Caco-2 (cell line): Measurements from ENCODE around the gene SERGEF. TPM values are rescaled to one million over a fixed set of nuclear protein-coding genes. Genes with fewer than 3 reads are reported as not detected.

ENCODE experiments used
- BruUV-seq: library from RNA; stranded (reverse); fragments of 400-500 nt; replicated peaks from 2 replicates; lab custom pipeline; 2021; lab: Mats Ljungman, UMichigan
- CTCF ChIA-PET: fragments of 300-600 bp; sonication (Branson Sonifier 250); formaldehyde crosslinking; loops from one replicate; lab custom pipeline; 2022; ENCODE audit warnings: antibody characterized with exemption; lab: Charles Lee
- POLR2A ChIA-PET: fragments of 300-600 bp; sonication (Branson Sonifier 250); formaldehyde crosslinking; loops from one replicate; lab custom pipeline; 2022; ENCODE audit warnings: antibody characterized with exemption; lab: Charles Lee
- DNase-seq, 2 experiments: peaks; one replicate each; pipeline versions ENCODE4 v3.0.0 to v3.0.0-alpha.2; 2020 to 2022
- H3K27me3 ChIP-seq: replicated peaks from 2 replicates; pipeline ENCODE4 v1.6.0; 2011; ENCODE audit warnings: low read length; ENCODE audit not compliant: control insufficient read depth, insufficient read depth
- H3K36me3 ChIP-seq: 2 replicates; pipeline ENCODE4 v1.5.1; 2011; ENCODE audit warnings: low read length; ENCODE audit not compliant: control insufficient read depth, insufficient read depth
- H3K4me1 ChIP-seq: fragments of 250-450 bp; sonication (Bioruptor Pico); 2 replicates; pipeline ENCODE4 v1.5.1; 2020; ENCODE audit warnings: mild to moderate bottlenecking
- H3K4me3 ChIP-seq: 2 replicates; pipeline ENCODE4 v1.5.1; 2011; ENCODE audit warnings: low read depth, mild to moderate bottlenecking, control low read depth, low read length
- H3K9me3 ChIP-seq: fragments of 250-450 bp; sonication (Bioruptor Pico); 2 replicates; pipeline ENCODE4 v1.5.1; 2020; ENCODE audit warnings: mild to moderate bottlenecking, moderate library complexity
- H3K27ac Mint-ChIP-seq: one replicate; pipeline ENCODE4 v1.8.0; 2022; ENCODE audit warnings: mixed read lengths; ENCODE audit not compliant: unreplicated experiment
- H3K27me3 Mint-ChIP-seq: one replicate; pipeline ENCODE4 v1.8.0; 2022; ENCODE audit warnings: mixed read lengths; ENCODE audit not compliant: insufficient read depth, unreplicated experiment
- H3K36me3 Mint-ChIP-seq: one replicate; pipeline ENCODE4 v1.8.0; 2022; ENCODE audit warnings: mild to moderate bottlenecking, mixed read lengths; ENCODE audit not compliant: insufficient read depth, unreplicated experiment
- H3K4me1 Mint-ChIP-seq: one replicate; pipeline ENCODE4 v1.8.0; 2022; ENCODE audit warnings: low read depth, mixed read lengths; ENCODE audit not compliant: unreplicated experiment
- H3K4me3 Mint-ChIP-seq: one replicate; pipeline ENCODE4 v1.8.0; 2022; ENCODE audit warnings: mild to moderate bottlenecking, moderate library complexity, mixed read lengths; ENCODE audit not compliant: unreplicated experiment
- H3K9me3 Mint-ChIP-seq: one replicate; pipeline ENCODE4 v1.8.0; 2022; ENCODE audit warnings: mixed read lengths; ENCODE audit not compliant: unreplicated experiment
- CTCF ChIP-seq, 2 experiments: fragments of 200-600 bp in 1 of 2; IDR thresholded peaks; 1 replicate in 1 of 2; 2 replicates in 1 of 2; pipeline versions ENCODE4 v1.5.1 to v1.8.0; 2011 to 2022; ENCODE audit warnings: antibody characterized with exemption in 1 of 2, control low read depth in 1 of 2, inconsistent platforms in 1 of 2, low read depth in 1 of 2, low read length in 1 of 2, mild to moderate bottlenecking in 1 of 2, moderate library complexity in 1 of 2; ENCODE audit not compliant: insufficient read depth in 1 of 2, severe bottlenecking in 1 of 2, unreplicated experiment in 1 of 2
- intact Hi-C: fragments of 100-400 bp; cut with micrococcal nuclease; formaldehyde crosslinking; loops from one replicate; pipeline ENCODE4 v1.10.0; 2022; ENCODE audit not compliant: unreplicated experiment
- total RNA-seq: library from RNA; stranded (reverse); gene quantifications from 2 replicates; pipeline ENCODE4 v1.2.3, GENCODE V29; 2022

Gene SERGEF
- total RNA-seq, 1 experiment from 2014 or later: 17.5 TPM

GRCh38 chr11:17848715-17849114, 164.1 kb downstream of the SERGEF start:
- POLR2A ChIA-PET: interaction anchor here (0.6 kb wide), 1 partner anchor 17 kb away, joined by 3 read pairs; no protein-coding TSS in a partner anchor
- no peaks in the 10 kb centered on the region for H3K36me3 ChIP-seq
- Mint-ChIP-seq H3K4me3 (no peak overlapping the region), H3K36me3 (no peaks in the 10 kb centered on the region), H3K4me1 (no peaks in the 10 kb centered on the region), H3K27me3 (no peaks in the 10 kb centered on the region), H3K27ac (no peak overlapping the region), H3K9me3 (no peaks in the 10 kb centered on the region)
- intact Hi-C loops: no loop called here
- H3K4me1 ChIP-seq: no peaks in the 10 kb centered on the region
- no peak overlapping the region for H3K4me3 ChIP-seq
- no TSS peak for BruUV-seq
- CTCF ChIA-PET: interaction anchor here (1.3 to 2.0 kb wide), 2 partner anchors 57 to 118 kb away, joined by 3 to 8 read pairs; no protein-coding TSS in a partner anchor
- no peak for TF ChIP-seq CTCF (IDR thresholded peaks at IDR 0.05; ENCODE audit: insufficient read depth in 1 of 2, low read depth in 1 of 2, low read length in 1 of 2, severe bottlenecking in 1 of 2, unreplicated experiment in 1 of 2)
- no peak for DNase-seq
- H3K27me3 ChIP-seq: no peaks in the 10 kb centered on the region
- no peaks in the 10 kb centered on the region for H3K9me3 ChIP-seq

GRCh38 chr11:17846852-17847453, 165.9 kb downstream of the SERGEF start:
- peak in 1 of 2 experiments; percentile 23 for TF ChIP-seq CTCF (IDR thresholded peaks at IDR 0.05; ENCODE audit: insufficient read depth in 1 of 2, low read depth in 1 of 2, low read length in 1 of 2, severe bottlenecking in 1 of 2, unreplicated experiment in 1 of 2)
- Mint-ChIP-seq H3K4me3 (no peak overlapping the region), H3K27me3 (no peaks in the 10 kb centered on the region), H3K36me3 (no peaks in the 10 kb centered on the region), H3K27ac (no peak overlapping the region), H3K9me3 (no peaks in the 10 kb centered on the region), H3K4me1 (no peaks in the 10 kb centered on the region)
- no peaks in the 10 kb centered on the region for H3K36me3 ChIP-seq
- POLR2A ChIA-PET: no interaction called here
- peak in 1 of 2 experiments; percentile 8 for DNase-seq
- no peaks in the 10 kb centered on the region for H3K27me3 ChIP-seq
- no peak overlapping the region for H3K4me3 ChIP-seq
- BruUV-seq: no TSS peak
- intact Hi-C loops: loop anchor here (1.0 kb wide), 2 partner anchors 87 to 116 kb away; no protein-coding TSS in a partner anchor
- H3K9me3 ChIP-seq: no peaks in the 10 kb centered on the region
- CTCF ChIA-PET: interaction anchor here (2.0 kb wide), 1 partner anchor 116 kb away, joined by 8 read pairs; no protein-coding TSS in a partner anchor
- no peaks in the 10 kb centered on the region for H3K4me1 ChIP-seq

- TF ChIP-seq CTCF (IDR thresholded peaks at IDR 0.05; ENCODE audit: insufficient read depth in 1 of 2, low read depth in 1 of 2, low read length in 1 of 2, severe bottlenecking in 1 of 2, unreplicated experiment in 1 of 2): no peak
- intact Hi-C loops: no loop called here
- ChIA-PET CTCF (interaction anchor here (1.0 kb wide), 1 partner anchor 247 kb away, joined by 7 read pairs; no protein-coding TSS in a partner anchor), POLR2A (no interaction called here)
- no peak overlapping the region for H3K4me3 Mint-ChIP-seq
- no peaks in the 10 kb centered on the region for H3K4me1 Mint-ChIP-seq
- no peaks in the 10 kb centered on the region for H3K4me1 ChIP-seq
- H3K27me3 Mint-ChIP-seq: no peaks in the 10 kb centered on the region
- H3K36me3 Mint-ChIP-seq: no peaks in the 10 kb centered on the region
- no peak for DNase-seq
- no peaks in the 10 kb centered on the region for H3K27me3 ChIP-seq
- no peaks in the 10 kb centered on the region for H3K9me3 ChIP-seq
- no peaks in the 10 kb centered on the region for H3K9me3 Mint-ChIP-seq
- H3K4me3 ChIP-seq: no peak overlapping the region
- BruUV-seq: no TSS peak
- H3K36me3 ChIP-seq: no peaks in the 10 kb centered on the region
- no peak overlapping the region for H3K27ac Mint-ChIP-seq
Observed at GRCh38 chr11:17845431-17845881, 167.4 kb downstream of the SERGEF start.
